OCI-LY1 (cell line): Measurements from ENCODE around the gene HIBADH.

Experiments used
- H2AFZ ChIP-seq: fragments of 200-600 bp; sonication (generic), shearing (Covaris generic); 2 replicates; pipeline ENCODE4 v1.6.0; 2014; ENCODE audit warnings: antibody characterized with exemption, mild to moderate bottlenecking, low read length
- H3F3A ChIP-seq: fragments of 200-600 bp; sonication (generic), shearing (Covaris generic); 2 replicates; pipeline ENCODE4 v1.6.0; 2014; ENCODE audit warnings: mild to moderate bottlenecking, antibody characterized with exemption, low read length, moderate library complexity; ENCODE audit not compliant: insufficient read depth
- H3K27ac ChIP-seq: fragments of 200-600 bp; sonication (generic); 2 replicates; pipeline ENCODE4 v1.5.1; 2014; ENCODE audit warnings: low read length, mixed run types, mild to moderate bottlenecking, low read depth; ENCODE audit not compliant: poor library complexity, severe bottlenecking
- H3K27me3 ChIP-seq: fragments of 200-600 bp; sonication (generic); 2 replicates; pipeline ENCODE4 v1.6.0; 2014; ENCODE audit warnings: antibody characterized with exemption, mild to moderate bottlenecking, low read length, moderate library complexity; ENCODE audit not compliant: insufficient read depth
- H3K36me3 ChIP-seq: fragments of 200-600 bp; sonication (generic); 2 replicates; pipeline ENCODE4 v1.6.1; 2014; ENCODE audit warnings: mild to moderate bottlenecking, antibody characterized with exemption, low read length, moderate library complexity, mixed read lengths; ENCODE audit not compliant: insufficient read depth
- H3K4me1 ChIP-seq: fragments of 200-600 bp; sonication (generic); 2 replicates; pipeline ENCODE4 v1.5.1; 2014; ENCODE audit warnings: mild to moderate bottlenecking, low read length, moderate library complexity; ENCODE audit not compliant: insufficient read depth, severe bottlenecking
- H3K4me2 ChIP-seq: fragments of 200-600 bp; sonication (generic), shearing (Covaris generic); 2 replicates; pipeline ENCODE4 v1.6.1; 2014; ENCODE audit warnings: low read length
- H3K4me3 ChIP-seq: fragments of 200-600 bp; sonication (generic); 2 replicates; pipeline ENCODE4 v1.5.1; 2014; ENCODE audit warnings: low read length, low read depth, mild to moderate bottlenecking, mixed read lengths; ENCODE audit not compliant: poor library complexity, severe bottlenecking
- H3K79me2 ChIP-seq: fragments of 200-600 bp; shearing (Covaris generic); 2 replicates; pipeline ENCODE4 v1.6.1; 2016; ENCODE audit warnings: mixed run types, low read length, mixed read lengths; ENCODE audit not compliant: insufficient read depth
- H3K9ac ChIP-seq: fragments of 200-600 bp; sonication (generic), shearing (Covaris generic); 2 replicates; pipeline ENCODE4 v1.6.1; 2014; ENCODE audit warnings: mild to moderate bottlenecking, low read length, mixed read lengths
- H3K9me2 ChIP-seq: fragments of 200-600 bp; sonication (generic), shearing (Covaris generic); 2 replicates; pipeline ENCODE4 v1.6.1; 2014; ENCODE audit warnings: low read depth, mild to moderate bottlenecking, low read length, mixed read lengths
- H3K9me3 ChIP-seq: fragments of 200-600 bp; shearing (Covaris generic); 2 replicates; pipeline ENCODE4 v1.6.1; 2014; ENCODE audit warnings: low read length, mixed read lengths
- H4K20me1 ChIP-seq: fragments of 200-600 bp; sonication (generic), shearing (Covaris generic); 2 replicates; pipeline ENCODE4 v1.6.0; 2016; ENCODE audit warnings: mild to moderate bottlenecking, low read length; ENCODE audit not compliant: insufficient read depth
- EZH2 ChIP-seq: fragments of 200-600 bp; sonication (generic), shearing (Covaris generic); IDR thresholded peaks from 2 replicates; pipeline ENCODE4 v1.8.0; 2017; ENCODE audit warnings: borderline replicate concordance, mixed run types, mild to moderate bottlenecking, antibody characterized with exemption, low read length, moderate library complexity, mixed read lengths
- TF ChIP-seq, protein P1 (sequence below): fragments of 200-600 bp; sonication (generic), shearing (Covaris generic); IDR thresholded peaks from 2 replicates; pipeline ENCODE4 v1.5.1; 2017; ENCODE audit warnings: mild to moderate bottlenecking, antibody characterized with exemption, low read length, moderate library complexity, mixed read lengths

Gene HIBADH

GRCh38 chr7:27607210-27607606 lies 55.5 kb downstream of the HIBADH start:
- Histone ChIP-seq H3K27ac (no peak overlapping the region), H3K4me3 (no peak overlapping the region), H3F3A (no peaks in the 10 kb centered on the region), H3K9me3 (no peaks in the 10 kb centered on the region), H4K20me1 (no peaks in the 10 kb centered on the region), H3K4me1 (peaks cover 34% of the 10 kb centered on the region), H3K9me2 (no peaks in the 10 kb centered on the region), H3K4me2 (no peak overlapping the region), H2AFZ (no peak overlapping the region), H3K9ac (no peak overlapping the region), H3K36me3 (no peaks in the 10 kb centered on the region), H3K27me3 (no peaks in the 10 kb centered on the region), H3K79me2 (no peaks in the 10 kb centered on the region)
- TF ChIP-seq, protein P1, sequence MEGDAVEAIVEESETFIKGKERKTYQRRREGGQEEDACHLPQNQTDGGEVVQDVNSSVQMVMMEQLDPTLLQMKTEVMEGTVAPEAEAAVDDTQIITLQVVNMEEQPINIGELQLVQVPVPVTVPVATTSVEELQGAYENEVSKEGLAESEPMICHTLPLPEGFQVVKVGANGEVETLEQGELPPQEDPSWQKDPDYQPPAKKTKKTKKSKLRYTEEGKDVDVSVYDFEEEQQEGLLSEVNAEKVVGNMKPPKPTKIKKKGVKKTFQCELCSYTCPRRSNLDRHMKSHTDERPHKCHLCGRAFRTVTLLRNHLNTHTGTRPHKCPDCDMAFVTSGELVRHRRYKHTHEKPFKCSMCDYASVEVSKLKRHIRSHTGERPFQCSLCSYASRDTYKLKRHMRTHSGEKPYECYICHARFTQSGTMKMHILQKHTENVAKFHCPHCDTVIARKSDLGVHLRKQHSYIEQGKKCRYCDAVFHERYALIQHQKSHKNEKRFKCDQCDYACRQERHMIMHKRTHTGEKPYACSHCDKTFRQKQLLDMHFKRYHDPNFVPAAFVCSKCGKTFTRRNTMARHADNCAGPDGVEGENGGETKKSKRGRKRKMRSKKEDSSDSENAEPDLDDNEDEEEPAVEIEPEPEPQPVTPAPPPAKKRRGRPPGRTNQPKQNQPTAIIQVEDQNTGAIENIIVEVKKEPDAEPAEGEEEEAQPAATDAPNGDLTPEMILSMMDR: no peak
- TF ChIP-seq EZH2: no peak

GRCh38 chr7:27606270-27607209 lies 56.1 kb downstream of the HIBADH start:
- Histone ChIP-seq H3K9ac (no peak overlapping the region), H4K20me1 (no peaks in the 10 kb centered on the region), H2AFZ (no peak overlapping the region), H3K36me3 (no peaks in the 10 kb centered on the region), H3K9me2 (no peaks in the 10 kb centered on the region), H3K27ac (no peak overlapping the region), H3K4me1 (peaks cover 34% of the 10 kb centered on the region), H3K79me2 (no peaks in the 10 kb centered on the region), H3K4me2 (no peak overlapping the region), H3F3A (no peaks in the 10 kb centered on the region), H3K9me3 (no peaks in the 10 kb centered on the region), H3K27me3 (no peaks in the 10 kb centered on the region), H3K4me3 (no peak overlapping the region)
- TF ChIP-seq, protein P1: no peak
- no peak for TF ChIP-seq EZH2

GRCh38 chr7:27605689-27606269 lies 56.9 kb downstream of the HIBADH start:
- Histone ChIP-seq H3K9me3 (no peaks in the 10 kb centered on the region), H3K27ac (no peak overlapping the region), H3K9ac (no peak overlapping the region), H2AFZ (0 out of 2 replicates have a peak overlapping the region, but pooled peaks have one; percentile 13), H4K20me1 (no peaks in the 10 kb centered on the region), H3K4me1 (peaks cover 32% of the 10 kb centered on the region), H3K4me2 (peak overlapping the region; percentile 27; the same call in 1 of the 2 replicates), H3F3A (no peaks in the 10 kb centered on the region), H3K79me2 (no peaks in the 10 kb centered on the region), H3K27me3 (no peaks in the 10 kb centered on the region), H3K36me3 (no peaks in the 10 kb centered on the region), H3K9me2 (no peaks in the 10 kb centered on the region), H3K4me3 (peak overlapping the region; percentile 27)
- TF ChIP-seq, protein P1: peak; percentile 62
- TF ChIP-seq EZH2: no peak
